Measurements from ENCODE around the gene TMEM212.

TMEM212 gene

GRCh38 chr3:171846597-171846996, 3.4 kb downstream of the TMEM212 start:
- H3K4me3 ChIP-seq (ENCODE audit: low read length) = no peak overlapping the region
- TF ChIP-seq CTCF (conservative IDR thresholded peaks at IDR 0.05; ENCODE audit: low read depth, low read length) = no peak
- DNase-seq (ENCODE audit: low read depth) = no peak

- H3K4me3 ChIP-seq (ENCODE audit: low read length) = no peak overlapping the region
- no peak for TF ChIP-seq CTCF (conservative IDR thresholded peaks at IDR 0.05; ENCODE audit: low read depth, low read length)
- DNase-seq (ENCODE audit: low read depth) = no peak
Measured at GRCh38 chr3:171847133-171847532, 4.0 kb downstream of the TMEM212 start.

- H3K4me3 ChIP-seq (ENCODE audit: low read length) = no peak overlapping the region
- DNase-seq (ENCODE audit: low read depth) = no peak
- no peak for TF ChIP-seq CTCF (conservative IDR thresholded peaks at IDR 0.05; ENCODE audit: low read depth, low read length)
Measured at GRCh38 chr3:171847595-171848259, 4.6 kb downstream of the TMEM212 start.

- no peak for DNase-seq (ENCODE audit: low read depth)
- TF ChIP-seq CTCF (conservative IDR thresholded peaks at IDR 0.05; ENCODE audit: low read depth, low read length) = no peak
Measured at GRCh38 chr3:171849617-171850319, 6.6 kb downstream of the TMEM212 start.

GRCh38 chr3:171850320-171850959, 7.3 kb downstream of the TMEM212 start:
- TF ChIP-seq CTCF (conservative IDR thresholded peaks at IDR 0.05; ENCODE audit: low read depth, low read length) = no peak
- no peak for DNase-seq (ENCODE audit: low read depth)
- no peak overlapping the region for H3K4me3 ChIP-seq (ENCODE audit: low read length)

More at GRCh38 chr3:171849617-171850319, 6.6 kb downstream of the TMEM212 start:
- no peak overlapping the region for H3K4me3 ChIP-seq (ENCODE audit: low read length)

- H3K4me3 ChIP-seq (ENCODE audit: low read length) = no peak overlapping the region
- no peak for TF ChIP-seq CTCF (conservative IDR thresholded peaks at IDR 0.05; ENCODE audit: low read depth, low read length)
- no peak for DNase-seq (ENCODE audit: low read depth)
Measured at GRCh38 chr3:171850960-171851659, 8.0 kb downstream of the TMEM212 start.

Measured in retinal pigment epithelial cell (primary cell).